Measurements from ENCODE around the gene KIF5A. TPM values are rescaled to one million over a fixed set of nuclear protein-coding genes. Genes with fewer than 3 reads are reported as not detected.

The KIF5A gene
- total and polyA plus RNA-seq, 2 donors (not counting 3 experiments of a cell fraction or from before 2014, with no cell fraction given): 0.07 to 0.35 TPM

DNA sequence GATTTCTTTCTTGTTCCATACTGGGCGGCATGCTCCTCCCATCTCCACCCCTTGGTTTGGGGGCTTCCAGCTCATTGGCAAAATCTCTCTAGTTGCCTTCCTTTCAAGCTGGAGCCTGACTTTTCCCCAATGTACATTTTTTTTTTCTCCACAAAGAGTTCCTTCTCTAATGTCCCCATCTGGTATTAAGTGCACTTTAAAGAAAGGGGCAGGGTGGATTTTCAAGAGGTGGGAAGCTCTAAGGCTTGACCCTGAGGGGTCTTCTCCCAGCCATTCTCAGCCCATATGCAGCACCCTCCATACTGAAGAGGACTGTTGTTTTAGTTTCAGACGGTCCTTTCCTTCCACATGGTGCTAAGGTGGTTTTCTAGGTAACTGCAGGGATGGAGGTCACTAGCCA lies 35.3 kb downstream of the KIF5A start:
- no peaks in the 10 kb centered on the region for H3K36me3 ChIP-seq (ENCODE audit: control insufficient read depth in 2 of 2, extremely low read depth in 1 of 2, insufficient read depth in 2 of 2, low read length in 2 of 2)
- no peak overlapping the region for H3K27ac ChIP-seq (ENCODE audit: insufficient read depth, low read depth, low read length)
- ChIA-PET POLR2A (interaction anchor here (0.7 kb wide), 3 partner anchors 22 to 91 kb away, joined by 4 to 5 read pairs (median 4); no protein-coding TSS in a partner anchor), CTCF (interaction anchor here (1.0 to 6.0 kb wide), 11 partner anchors 8 to 52 kb away, joined by 3 to 126 read pairs (median 21); partner anchors contain the start of genes ARHGEF25 and B4GALNT1)
- H4K20me1 ChIP-seq (replicated peaks; ENCODE audit: control insufficient read depth, extremely low read depth, insufficient read depth, low read length): no peaks in the 10 kb centered on the region
- BruUV-seq (replicated peaks): no TSS peak
- FAIRE-seq (no peak), DNase-seq (ENCODE audit: low read depth, low spot score) (no peak)
- intact Hi-C loops (cut with micrococcal nuclease) (no loop called here), dilution Hi-C loops (cut with MboI; ENCODE audit: extremely low pct_ligation_motif_present, low sequenced_read_pairs) (no loop called here)
- H3K4me2 ChIP-seq (ENCODE audit: insufficient read depth, low read length): no peak overlapping the region
- no peak overlapping the region for H2AFZ ChIP-seq (ENCODE audit: low read depth, low read length)
- H3K9me1 ChIP-seq (replicated peaks; ENCODE audit: control insufficient read depth, extremely low read depth, insufficient read depth, low read length): no peaks in the 10 kb centered on the region
- H3K9me3 ChIP-seq (replicated peaks; ENCODE audit: control insufficient read depth, insufficient read depth, low read length): no peaks in the 10 kb centered on the region
- TF ChIP-seq POLR2A (IDR thresholded peaks at IDR 0.05; ENCODE audit: low read depth, low read length) (no peak), EZH2 (IDR thresholded peaks at IDR 0.05; ENCODE audit: borderline replicate concordance, low read depth, low read length, severe bottlenecking) (no peak), GATA2 (IDR thresholded peaks at IDR 0.05; ENCODE audit: insufficient read depth, insufficient read length, low read depth, low read length) (no peak), MYC (IDR thresholded peaks at IDR 0.05; ENCODE audit: low read depth, low read length) (no peak), FOS (IDR thresholded peaks at IDR 0.05; ENCODE audit: borderline replicate concordance, insufficient read depth, low read length) (no peak), POLR2AphosphoS5 (IDR thresholded peaks at IDR 0.05; ENCODE audit: insufficient read depth, low read depth, low read length) (no peak), JUN (IDR thresholded peaks at IDR 0.05; ENCODE audit: borderline replicate concordance, insufficient read depth, insufficient read length, low read depth) (no peak)
- TF ChIP-seq, protein P1, sequence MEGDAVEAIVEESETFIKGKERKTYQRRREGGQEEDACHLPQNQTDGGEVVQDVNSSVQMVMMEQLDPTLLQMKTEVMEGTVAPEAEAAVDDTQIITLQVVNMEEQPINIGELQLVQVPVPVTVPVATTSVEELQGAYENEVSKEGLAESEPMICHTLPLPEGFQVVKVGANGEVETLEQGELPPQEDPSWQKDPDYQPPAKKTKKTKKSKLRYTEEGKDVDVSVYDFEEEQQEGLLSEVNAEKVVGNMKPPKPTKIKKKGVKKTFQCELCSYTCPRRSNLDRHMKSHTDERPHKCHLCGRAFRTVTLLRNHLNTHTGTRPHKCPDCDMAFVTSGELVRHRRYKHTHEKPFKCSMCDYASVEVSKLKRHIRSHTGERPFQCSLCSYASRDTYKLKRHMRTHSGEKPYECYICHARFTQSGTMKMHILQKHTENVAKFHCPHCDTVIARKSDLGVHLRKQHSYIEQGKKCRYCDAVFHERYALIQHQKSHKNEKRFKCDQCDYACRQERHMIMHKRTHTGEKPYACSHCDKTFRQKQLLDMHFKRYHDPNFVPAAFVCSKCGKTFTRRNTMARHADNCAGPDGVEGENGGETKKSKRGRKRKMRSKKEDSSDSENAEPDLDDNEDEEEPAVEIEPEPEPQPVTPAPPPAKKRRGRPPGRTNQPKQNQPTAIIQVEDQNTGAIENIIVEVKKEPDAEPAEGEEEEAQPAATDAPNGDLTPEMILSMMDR (IDR thresholded peaks at IDR 0.05; ENCODE audit: extremely low read depth in 1 of 2, insufficient read depth in 1 of 2, low read depth in 1 of 2, low read length in 2 of 2): no peak
- TF ChIP-seq, protein P2, sequence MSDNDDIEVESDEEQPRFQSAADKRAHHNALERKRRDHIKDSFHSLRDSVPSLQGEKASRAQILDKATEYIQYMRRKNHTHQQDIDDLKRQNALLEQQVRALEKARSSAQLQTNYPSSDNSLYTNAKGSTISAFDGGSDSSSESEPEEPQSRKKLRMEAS (IDR thresholded peaks at IDR 0.05; ENCODE audit: insufficient read depth, insufficient read length): no peak
- H3K79me2 ChIP-seq (ENCODE audit: control insufficient read depth, insufficient read depth, low read length): no peaks in the 10 kb centered on the region
- no peak overlapping the region for H3K9ac ChIP-seq (replicated peaks; ENCODE audit: extremely low read depth, insufficient read depth, low read length)
- H3K4me1 ChIP-seq (ENCODE audit: control insufficient read depth, extremely low read depth, insufficient read depth, low read length): no peaks in the 10 kb centered on the region
- H3K4me3 ChIP-seq (replicated peaks in 1 of 3; ENCODE audit: insufficient read depth in 1 of 3, low read depth in 1 of 3, low read length in 3 of 3): no peak overlapping the region
- H3K27me3 ChIP-seq (ENCODE audit: control insufficient read depth in 2 of 2, insufficient read depth in 2 of 2, low read length in 2 of 2): peaks cover 18 to 25% of the 10 kb centered on the region in 2 experiments

Data from endothelial cell of umbilical vein (primary cell).